ENCODE measurements around the gene SERPINB11.

Gene SERPINB11

DNA sequence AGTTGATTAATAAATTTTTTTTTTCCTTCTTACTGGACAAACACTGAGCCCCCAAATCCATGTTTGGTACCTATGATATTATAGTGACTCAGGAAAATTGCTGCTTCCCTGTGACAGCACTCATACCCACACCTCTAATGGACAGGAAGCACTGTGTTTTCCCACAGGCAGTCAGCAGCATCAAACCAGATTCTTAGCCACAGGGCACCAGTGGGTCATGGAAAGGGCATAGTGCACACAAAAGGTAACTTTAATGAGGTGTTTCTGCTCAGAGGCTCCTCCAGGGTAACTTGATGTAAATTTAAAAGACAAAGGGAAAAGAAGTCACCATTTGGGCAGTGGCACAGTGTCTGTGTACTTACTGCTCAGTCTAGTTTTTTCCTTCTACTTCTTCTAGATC, 34.1 kb downstream of the SERPINB11 start:
- Histone ChIP-seq H3K4me2 (ENCODE audit: low read length) (no peak overlapping the region), H3K79me2 (ENCODE audit: insufficient read depth, low read length) (no peaks in the 10 kb centered on the region), H3K27ac (ENCODE audit: low read depth, low read length, poor library complexity, severe bottlenecking) (no peak overlapping the region), H3K4me3 (ENCODE audit: low read depth, low read length, poor library complexity, severe bottlenecking) (no peak overlapping the region), H3K4me1 (ENCODE audit: insufficient read depth, low read length, severe bottlenecking) (no peaks in the 10 kb centered on the region), H3F3A (ENCODE audit: insufficient read depth, low read length) (no peaks in the 10 kb centered on the region), H3K27me3 (ENCODE audit: insufficient read depth, low read length) (no peaks in the 10 kb centered on the region), H3K9me2 (ENCODE audit: low read depth, low read length) (no peaks in the 10 kb centered on the region), H3K9me3 (ENCODE audit: low read length) (no peaks in the 10 kb centered on the region), H2AFZ (ENCODE audit: low read length) (no peak overlapping the region), H4K20me1 (ENCODE audit: insufficient read depth, low read length) (no peaks in the 10 kb centered on the region), H3K36me3 (ENCODE audit: insufficient read depth, low read length) (no peaks in the 10 kb centered on the region), H3K9ac (ENCODE audit: low read length) (no peak overlapping the region)
- TF ChIP-seq EZH2 (IDR thresholded peaks at IDR 0.05; ENCODE audit: borderline replicate concordance, low read length): no peak
- TF ChIP-seq CTCF (IDR thresholded peaks at IDR 0.05; ENCODE audit: low read length): no peak

GRCh38 chr18:63741769-63742168, 39.0 kb downstream of the SERPINB11 start:
- Histone ChIP-seq H3K9ac (ENCODE audit: low read length) (no peak overlapping the region), H2AFZ (ENCODE audit: low read length) (no peak overlapping the region), H3K4me2 (ENCODE audit: low read length) (no peak overlapping the region), H3K27me3 (ENCODE audit: insufficient read depth, low read length) (no peaks in the 10 kb centered on the region), H3K79me2 (ENCODE audit: insufficient read depth, low read length) (no peaks in the 10 kb centered on the region), H3K9me2 (ENCODE audit: low read depth, low read length) (no peaks in the 10 kb centered on the region), H3K4me3 (ENCODE audit: low read depth, low read length, poor library complexity, severe bottlenecking) (no peak overlapping the region), H4K20me1 (ENCODE audit: insufficient read depth, low read length) (no peaks in the 10 kb centered on the region), H3F3A (ENCODE audit: insufficient read depth, low read length) (no peaks in the 10 kb centered on the region), H3K27ac (ENCODE audit: low read depth, low read length, poor library complexity, severe bottlenecking) (no peak overlapping the region), H3K9me3 (ENCODE audit: low read length) (no peaks in the 10 kb centered on the region), H3K36me3 (ENCODE audit: insufficient read depth, low read length) (no peaks in the 10 kb centered on the region), H3K4me1 (ENCODE audit: insufficient read depth, low read length, severe bottlenecking) (no peaks in the 10 kb centered on the region)
- TF ChIP-seq CTCF (IDR thresholded peaks at IDR 0.05; ENCODE audit: low read length) (no peak), EZH2 (IDR thresholded peaks at IDR 0.05; ENCODE audit: borderline replicate concordance, low read length) (no peak)

GRCh38 chr18:63747006-63747405, 44.2 kb downstream of the SERPINB11 start:
- Histone ChIP-seq H3K79me2 (ENCODE audit: insufficient read depth, low read length) (no peaks in the 10 kb centered on the region), H3K4me1 (ENCODE audit: insufficient read depth, low read length, severe bottlenecking) (no peaks in the 10 kb centered on the region), H3K4me2 (ENCODE audit: low read length) (no peak overlapping the region), H3K4me3 (ENCODE audit: low read depth, low read length, poor library complexity, severe bottlenecking) (no peak overlapping the region), H2AFZ (ENCODE audit: low read length) (no peak overlapping the region), H3K9ac (ENCODE audit: low read length) (no peak overlapping the region), H3K27me3 (ENCODE audit: insufficient read depth, low read length) (no peaks in the 10 kb centered on the region), H3K9me3 (ENCODE audit: low read length) (no peaks in the 10 kb centered on the region), H3K36me3 (ENCODE audit: insufficient read depth, low read length) (no peaks in the 10 kb centered on the region), H4K20me1 (ENCODE audit: insufficient read depth, low read length) (no peaks in the 10 kb centered on the region), H3K27ac (ENCODE audit: low read depth, low read length, poor library complexity, severe bottlenecking) (no peak overlapping the region), H3K9me2 (ENCODE audit: low read depth, low read length) (no peaks in the 10 kb centered on the region), H3F3A (ENCODE audit: insufficient read depth, low read length) (no peaks in the 10 kb centered on the region)
- TF ChIP-seq CTCF (IDR thresholded peaks at IDR 0.05; ENCODE audit: low read length) (no peak), EZH2 (IDR thresholded peaks at IDR 0.05; ENCODE audit: borderline replicate concordance, low read length) (no peak)
